Measurements from ENCODE around the gene CDH13. TPM values are rescaled to one million over a fixed set of nuclear protein-coding genes. Genes with fewer than 3 reads are reported as not detected.

CDH13 gene
- total RNA-seq, 1 donor from 2014 or later: 161 TPM

- Histone ChIP-seq H3K4me3 (no peak overlapping the region), H3K36me3 (no peaks in the 10 kb centered on the region), H3K27ac (replicated peaks) (no peak overlapping the region), H3K4me1 (peaks cover 14% of the 10 kb centered on the region), H3K9me3 (replicated peaks) (no peaks in the 10 kb centered on the region), H3K27me3 (ENCODE audit: low read depth) (no peaks in the 10 kb centered on the region)
- no peak for TF ChIP-seq CTCF (IDR thresholded peaks at IDR 0.05; ENCODE audit: borderline replicate concordance)
- no peak for DNase-seq
- intact Hi-C loops (cut with micrococcal nuclease): no loop called here
These were observed 846.2 kb downstream of the CDH13 start for GRCh38 chr16:83472776-83473501.

- no peak overlapping the region for H3K27ac ChIP-seq (replicated peaks)
- TF ChIP-seq CTCF (IDR thresholded peaks at IDR 0.05; ENCODE audit: borderline replicate concordance): no peak
- intact Hi-C loops (cut with micrococcal nuclease): no loop called here
These were observed 847.3 kb downstream of the CDH13 start for GRCh38 chr16:83473926-83474650.

GRCh38 chr16:83475108-83475507 is 848.3 kb downstream of the CDH13 start:
- no peaks in the 10 kb centered on the region for H3K9me3 ChIP-seq (replicated peaks)
- H3K4me1 ChIP-seq: peaks cover 14% of the 10 kb centered on the region
- H3K36me3 ChIP-seq: no peaks in the 10 kb centered on the region
- no peaks in the 10 kb centered on the region for H3K27me3 ChIP-seq (ENCODE audit: low read depth)
- H3K4me3 ChIP-seq: no peak overlapping the region
- DNase-seq: no peak
- no peak for TF ChIP-seq CTCF (IDR thresholded peaks at IDR 0.05; ENCODE audit: borderline replicate concordance)
- H3K27ac ChIP-seq (replicated peaks): no peak overlapping the region
- intact Hi-C loops (cut with micrococcal nuclease): no loop called here

More at GRCh38 chr16:83473926-83474650, 847.3 kb downstream of the CDH13 start:
- no peaks in the 10 kb centered on the region for H3K36me3 ChIP-seq
- H3K27me3 ChIP-seq (ENCODE audit: low read depth): no peaks in the 10 kb centered on the region
- H3K4me1 ChIP-seq: peaks cover 14% of the 10 kb centered on the region
- DNase-seq: no peak
- no peaks in the 10 kb centered on the region for H3K9me3 ChIP-seq (replicated peaks)
- H3K4me3 ChIP-seq: no peak overlapping the region

GRCh38 chr16:83481589-83481988 is 854.8 kb downstream of the CDH13 start:
- intact Hi-C loops (cut with micrococcal nuclease): no loop called here
- H3K27me3 ChIP-seq (ENCODE audit: low read depth): no peaks in the 10 kb centered on the region
- H3K36me3 ChIP-seq: peaks cover 3% of the 10 kb centered on the region
- no peak for DNase-seq
- peaks cover 21% of the 10 kb centered on the region for H3K4me1 ChIP-seq
- H3K27ac ChIP-seq (replicated peaks): no peak overlapping the region
- no peak overlapping the region for H3K4me3 ChIP-seq
- H3K9me3 ChIP-seq (replicated peaks): no peaks in the 10 kb centered on the region
- TF ChIP-seq CTCF (IDR thresholded peaks at IDR 0.05; ENCODE audit: borderline replicate concordance): no peak

- intact Hi-C loops (cut with micrococcal nuclease): no loop called here
- Histone ChIP-seq H3K4me3 (no peak overlapping the region), H3K27me3 (ENCODE audit: low read depth) (no peaks in the 10 kb centered on the region), H3K9me3 (replicated peaks) (no peaks in the 10 kb centered on the region), H3K36me3 (peaks cover 4% of the 10 kb centered on the region), H3K27ac (replicated peaks) (no peak overlapping the region), H3K4me1 (peaks cover 21% of the 10 kb centered on the region)
- no peak for TF ChIP-seq CTCF (IDR thresholded peaks at IDR 0.05; ENCODE audit: borderline replicate concordance)
- no peak for DNase-seq
These were observed 855.9 kb downstream of the CDH13 start for GRCh38 chr16:83482545-83483162.

Measured in left ventricle myocardium inferior (tissue), 1 donor.